Peyer's patch (tissue), 4 donors: Measurements from ENCODE around the gene HBM. TPM values are rescaled to one million over a fixed set of nuclear protein-coding genes. Genes with fewer than 3 reads are reported as not detected.
"Not testable (repeated sequence)": the region's sequence is repeated elsewhere in the genome, so short reads cannot be mapped to it uniquely, and the experiment has no call there.

Experiments
- DNase-seq, 3 donors: peaks; one replicate each; pipeline ENCODE4 v3.0.0-alpha.2; 2017 to 2019
- H3K27ac ChIP-seq, 4 donors: fragments of 200-600 bp; sonication (generic); one replicate each; pipeline ENCODE4 v1.5.1; 2016 to 2019
- H3K27me3 ChIP-seq, 2 donors: fragments of 200-600 bp; sonication (generic); one replicate each; pipeline ENCODE4 v1.5.1; 2019
- H3K36me3 ChIP-seq, 3 donors: fragments of 200-600 bp; sonication (generic); one replicate each; pipeline ENCODE4 v1.5.1; 2016 to 2019
- H3K4me1 ChIP-seq, 4 donors: fragments of 200-600 bp; sonication (generic); one replicate each; pipeline ENCODE4 v1.5.1; 2016 to 2019
- H3K4me3 ChIP-seq, 4 donors: fragments of 200-600 bp; sonication (generic); 1 replicate in 3 of 4; 2 replicates in 1 of 4; pipeline ENCODE4 v1.5.1; 2016 to 2019; ENCODE audit warnings: mild to moderate bottlenecking in 1 of 4
- H3K9me3 ChIP-seq, 4 donors: fragments of 200-600 bp; sonication (generic); one replicate each; pipeline ENCODE4 v1.5.1; 2016 to 2019; ENCODE audit warnings: mild to moderate bottlenecking in 1 of 4
- CTCF ChIP-seq, 6 experiments: fragments of 450-650 bp in 4 of 6; fragments of 200-600 bp in 2 of 6; sonication (generic) in 1 of 6; IDR thresholded peaks; one replicate each; pipeline ENCODE4 v1.5.1; 2017 to 2019; ENCODE audit warnings: antibody characterized with exemption in 6 of 6, mild to moderate bottlenecking in 3 of 6, moderate library complexity in 1 of 6
- POLR2A ChIP-seq, 2 donors: fragments of 450-650 bp; IDR thresholded peaks; one replicate each; pipeline ENCODE4 v1.5.1; 2017; ENCODE audit warnings: antibody characterized with exemption in 2 of 2, mild to moderate bottlenecking in 2 of 2, moderate library complexity in 2 of 2
- total RNA-seq, 4 donors: library from RNA; depleted of rRNA; stranded (reverse); fragments of >200 nt; gene quantifications; one replicate each; pipeline ENCODE4 v1.1.0, GENCODE V29; 2016

HBM gene
- total RNA-seq, 4 donors from 2014 or later: not detected

- DNase-seq: no peak
- peaks cover 0 to under 1% (median 0%) of the 10 kb centered on the region in 4 donors for H3K4me1 ChIP-seq
- TF ChIP-seq CTCF (IDR thresholded peaks at IDR 0.05) (no peak), POLR2A (IDR thresholded peaks at IDR 0.05) (no peak)
- H3K9me3 ChIP-seq: no peaks in the 10 kb centered on the region
- H3K27ac ChIP-seq: no peak overlapping the region
- H3K27me3 ChIP-seq: no peaks in the 10 kb centered on the region
- no peaks in the 10 kb centered on the region for H3K36me3 ChIP-seq
- H3K4me3 ChIP-seq: no peak overlapping the region
These were observed 16.6 kb upstream of the HBM start for GRCh38 chr16:149024-149660.

GRCh38 chr16:152141-153128 lies 13.3 kb upstream of the HBM start, which contains the start of gene HBZ:
Gene HBZ (plus strand): TSS chr16:152644. CDS start chr16:152910, 266 bp downstream.
- Histone ChIP-seq H3K27me3 (peaks cover 0 to 5% of the 10 kb centered on the region in 2 donors), H3K27ac (no peak within 1 kb of the TSS), H3K9me3 (no peaks in the 10 kb centered on the region), H3K36me3 (no peaks in the 10 kb centered on the region), H3K4me3 (no peak within 1 kb of the TSS), H3K4me1 (peaks cover 0 to 9% (median 5%) of the 10 kb centered on the region in 4 donors)
- TF ChIP-seq POLR2A (IDR thresholded peaks at IDR 0.05) (no peak), CTCF (IDR thresholded peaks at IDR 0.05) (no peak)
- no peak for DNase-seq

DNA sequence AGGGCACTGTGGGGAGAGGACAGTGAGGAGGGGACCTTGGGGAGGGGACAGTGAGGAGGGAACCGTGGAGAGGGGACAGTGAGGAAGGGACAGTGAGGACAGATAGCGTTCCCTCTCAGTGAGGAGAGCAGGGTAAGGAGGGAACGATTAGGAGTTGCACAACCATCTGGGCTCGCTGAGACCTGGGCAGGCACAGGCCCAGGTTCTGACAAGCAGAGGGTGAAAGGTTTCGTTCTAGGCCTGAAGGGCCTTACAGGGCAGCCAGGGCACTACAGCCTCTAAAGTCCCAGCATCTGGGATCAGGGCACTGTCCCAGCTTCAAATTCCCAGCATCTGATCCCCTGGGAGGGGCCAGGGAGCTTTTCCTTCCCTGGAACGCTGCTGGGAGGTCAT lies 12.7 kb upstream of the HBM start:
- not testable (repeated sequence) for H3K36me3 ChIP-seq, H3K4me3 ChIP-seq, DNase-seq, H3K27ac ChIP-seq, H3K4me1 ChIP-seq, H3K27me3 ChIP-seq, H3K9me3 ChIP-seq

GRCh38 chr16:153550-154216 lies 12.1 kb upstream of the HBM start:
- H3K4me3 ChIP-seq, H3K4me1 ChIP-seq, DNase-seq, H3K36me3 ChIP-seq, H3K9me3 ChIP-seq, H3K27me3 ChIP-seq, H3K27ac ChIP-seq: not testable (repeated sequence)

DNA sequence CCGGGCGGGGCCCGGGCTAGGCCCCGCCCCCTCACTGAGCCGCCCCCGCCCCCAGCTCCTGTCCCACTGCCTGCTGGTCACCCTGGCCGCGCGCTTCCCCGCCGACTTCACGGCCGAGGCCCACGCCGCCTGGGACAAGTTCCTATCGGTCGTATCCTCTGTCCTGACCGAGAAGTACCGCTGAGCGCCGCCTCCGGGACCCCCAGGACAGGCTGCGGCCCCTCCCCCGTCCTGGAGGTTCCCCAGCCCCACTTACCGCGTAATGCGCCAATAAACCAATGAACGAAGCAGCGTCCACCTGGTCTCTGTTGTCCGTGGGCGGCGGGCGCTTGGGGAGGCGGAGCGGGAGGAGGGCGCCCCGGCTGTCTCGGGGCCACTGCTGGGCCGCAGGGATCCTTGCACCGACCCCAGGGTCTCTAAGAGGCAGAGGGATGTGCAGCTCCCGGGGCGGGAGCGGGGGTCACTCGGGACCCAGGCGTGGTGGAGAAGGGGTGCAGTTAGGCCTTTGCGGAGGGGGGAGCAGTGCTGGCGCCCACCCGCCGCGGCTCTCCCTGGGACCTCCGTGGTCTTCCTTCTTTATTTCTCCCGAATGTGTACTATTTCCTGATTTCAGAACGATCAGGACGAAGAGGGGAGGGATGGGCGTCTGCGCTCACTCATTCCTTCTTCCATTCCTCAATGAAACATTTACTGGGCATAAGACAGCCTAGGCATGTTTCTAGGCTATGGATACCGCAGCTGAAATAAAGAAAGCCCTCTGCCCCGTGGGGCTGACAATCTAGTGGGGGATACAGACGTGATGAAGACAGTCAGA lies 11.4 kb upstream of the HBM start:
- TF ChIP-seq CTCF (IDR thresholded peaks at IDR 0.05) (no peak), POLR2A (IDR thresholded peaks at IDR 0.05) (no peak)
- no peak for DNase-seq
- Histone ChIP-seq H3K27me3 (peaks cover 0 to 5% of the 10 kb centered on the region in 2 donors), H3K27ac (peak overlapping the region in 1 of 4 donors; percentile 17), H3K9me3 (no peaks in the 10 kb centered on the region), H3K4me1 (peaks cover 0 to 9% (median 5%) of the 10 kb centered on the region in 4 donors), H3K36me3 (no peaks in the 10 kb centered on the region), H3K4me3 (peak overlapping the region; percentile 16 to 48 (median 42))

- no peaks in the 10 kb centered on the region for H3K9me3 ChIP-seq
- H3K27me3 ChIP-seq: peaks cover 0 to 5% of the 10 kb centered on the region in 2 donors
- H3K27ac ChIP-seq: no peak overlapping the region
- H3K4me1 ChIP-seq: peaks cover 0 to 9% (median 5%) of the 10 kb centered on the region in 4 donors
- no peaks in the 10 kb centered on the region for H3K36me3 ChIP-seq
- DNase-seq: no peak
- no peak for TF ChIP-seq CTCF (IDR thresholded peaks at IDR 0.05)
- H3K4me3 ChIP-seq: peak overlapping the region in 1 of 4 donors; percentile 48
These were observed 10.8 kb upstream of the HBM start for GRCh38 chr16:155031-155398.
